Globus pallidus (tissue), 1 donor: ENCODE results near the gene MIS12.

Experiments
- DNase-seq: peaks from one replicate; pipeline ENCODE4 v3.0.0-alpha.2; 2015; ENCODE audit warnings: low spot score

MIS12 gene

GRCh38 chr17:5500247-5500588, 13.9 kb downstream of the MIS12 start:
- peak; percentile 7 for DNase-seq

GRCh38 chr17:5500589-5501391, 14.4 kb downstream of the MIS12 start:
- DNase-seq = peak; percentile 83

GRCh38 chr17:5501685-5502084, 15.3 kb downstream of the MIS12 start:
- no peak for DNase-seq

GRCh38 chr17:5502552-5502951, 16.2 kb downstream of the MIS12 start:
- DNase-seq = no peak

GRCh38 chr17:5506307-5506706, 19.9 kb downstream of the MIS12 start:
- DNase-seq = no peak

- DNase-seq = no peak
Observed at GRCh38 chr17:5508810-5509209, 22.4 kb downstream of the MIS12 start.

GRCh38 chr17:5509482-5509881, 23.1 kb downstream of the MIS12 start:
- no peak for DNase-seq

GRCh38 chr17:5510771-5511170, 24.4 kb downstream of the MIS12 start:
- no peak for DNase-seq

- DNase-seq = no peak
Observed at GRCh38 chr17:5511401-5512225, 25.2 kb downstream of the MIS12 start.

GRCh38 chr17:5513628-5514027, 27.3 kb downstream of the MIS12 start:
- DNase-seq = no peak

GRCh38 chr17:5514976-5515375, 28.6 kb downstream of the MIS12 start:
- no peak for DNase-seq

GRCh38 chr17:5516060-5516792, 29.9 kb downstream of the MIS12 start:
- no peak for DNase-seq

- DNase-seq = no peak
Observed at GRCh38 chr17:5522476-5522875, 36.1 kb downstream of the MIS12 start.

- no peak for DNase-seq
Observed at GRCh38 chr17:5523249-5523648, 36.9 kb downstream of the MIS12 start.

- peak; percentile 90 for DNase-seq
Observed at GRCh38 chr17:5526821-5527598, 40.6 kb downstream of the MIS12 start.

- DNase-seq = peak; percentile 5
Observed at GRCh38 chr17:5527601-5528250, 41.4 kb downstream of the MIS12 start.

GRCh38 chr17:5530265-5531084, 44.1 kb downstream of the MIS12 start:
- DNase-seq = no peak

- no peak for DNase-seq
Observed at GRCh38 chr17:5531085-5531418, 44.7 kb downstream of the MIS12 start.

- DNase-seq = no peak
Observed at GRCh38 chr17:5532581-5532980, 46.2 kb downstream of the MIS12 start.

- no peak for DNase-seq
Observed at GRCh38 chr17:5533486-5534315, 47.3 kb downstream of the MIS12 start.
